Prostate gland (tissue), 2 donors: ENCODE data around the gene RIT1. TPM values are rescaled to one million over a fixed set of nuclear protein-coding genes. Genes with fewer than 3 reads are reported as not detected.
"Not testable (repeated sequence)": the region's sequence is repeated elsewhere in the genome, so short reads cannot be mapped to it uniquely, and the experiment has no call there.

ENCODE experiments used
- DNase-seq: peaks from one replicate; pipeline ENCODE4 v3.0.0-alpha.2; 2019; ENCODE audit warnings: low spot score
- H3K27ac ChIP-seq, 2 donors: fragments of 200-600 bp; sonication (generic); 2 replicates each; pipeline ENCODE4 v1.5.1; 2017 to 2019
- H3K27me3 ChIP-seq: fragments of 200-600 bp; sonication (generic); replicated peaks from 2 replicates; pipeline ENCODE4 v1.5.1; 2019; ENCODE audit not compliant: insufficient read depth
- H3K36me3 ChIP-seq, 2 donors: fragments of 200-600 bp; sonication (generic); 1 replicate in 1 of 2; 2 replicates in 1 of 2; pipeline versions ENCODE4 v1.5.1 to v1.8.1; 2017 to 2019
- H3K4me1 ChIP-seq: fragments of 200-600 bp; sonication (generic); replicated peaks from 2 replicates; pipeline ENCODE4 v1.5.1; 2019
- H3K4me3 ChIP-seq, 2 donors: fragments of 200-600 bp; sonication (generic); 2 replicates each; pipeline ENCODE4 v1.5.1; 2017 to 2019
- H3K9me3 ChIP-seq: fragments of 200-600 bp; sonication (generic); 2 replicates; pipeline ENCODE4 v1.5.1; 2017
- POLR2A ChIP-seq: fragments of 450-650 bp; IDR thresholded peaks from one replicate; pipeline ENCODE4 v1.6.1; 2016; ENCODE audit warnings: antibody characterized with exemption, mild to moderate bottlenecking
- POLR2AphosphoS5 ChIP-seq: sonication (generic); formaldehyde crosslinking; IDR thresholded peaks from one replicate; pipeline ENCODE4 v1.6.1; 2017; ENCODE audit warnings: antibody characterized with exemption
- WGBS: methylation state at CpG from one replicate; pipeline ENCODE4 v1.1.5; 2018; 5-methylcytosine and 5-hydroxymethylcytosine counted together
- intact Hi-C: fragments of 100-400 bp; cut with DNase I; formaldehyde crosslinking; loops from one replicate; pipeline ENCODE4 v1.14.2; 2022
- total RNA-seq, 2 donors: library from RNA; depleted of rRNA; stranded (reverse); fragments of >200 nt; gene quantifications; one replicate each; pipeline ENCODE4 v1.1.0, GENCODE V29; 2016
- TF ChIP-seq, protein P1 (sequence below), 4 experiments: fragments of 200-600 bp in 2 of 4; fragments of 450-650 bp in 2 of 4; sonication (generic) in 2 of 4; IDR thresholded peaks; 1 replicate in 3 of 4; 2 replicates in 1 of 4; pipeline ENCODE4 v1.5.1; 2016 to 2019; ENCODE audit warnings: antibody characterized with exemption in 4 of 4, mild to moderate bottlenecking in 2 of 4, moderate library complexity in 2 of 4

Gene RIT1
- total RNA-seq, 2 donors from 2014 or later = 20.8 to 21.8 TPM

DNA sequence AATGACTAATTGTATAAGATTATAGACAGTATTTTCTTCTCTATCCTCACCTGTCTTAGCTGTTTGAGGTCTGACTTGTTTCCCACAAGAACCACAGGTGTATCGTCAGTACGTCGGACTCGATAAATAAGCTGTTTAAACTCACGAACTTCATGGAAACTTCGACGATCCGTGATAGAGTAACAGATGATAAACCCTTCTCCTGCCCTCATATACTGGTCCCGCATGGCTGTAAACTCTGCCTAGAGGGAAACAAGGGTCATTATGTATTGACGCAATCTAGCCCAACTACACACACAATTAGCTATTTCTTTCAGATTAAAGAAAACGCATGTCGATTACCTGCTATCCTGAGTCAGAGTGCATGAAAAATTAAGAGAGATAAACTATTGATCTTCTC lies 6.9 kb downstream of the RIT1 start:
- no peak for DNase-seq
- TF ChIP-seq POLR2A (no peak), POLR2AphosphoS5 (no peak)
- TF ChIP-seq, protein P1, sequence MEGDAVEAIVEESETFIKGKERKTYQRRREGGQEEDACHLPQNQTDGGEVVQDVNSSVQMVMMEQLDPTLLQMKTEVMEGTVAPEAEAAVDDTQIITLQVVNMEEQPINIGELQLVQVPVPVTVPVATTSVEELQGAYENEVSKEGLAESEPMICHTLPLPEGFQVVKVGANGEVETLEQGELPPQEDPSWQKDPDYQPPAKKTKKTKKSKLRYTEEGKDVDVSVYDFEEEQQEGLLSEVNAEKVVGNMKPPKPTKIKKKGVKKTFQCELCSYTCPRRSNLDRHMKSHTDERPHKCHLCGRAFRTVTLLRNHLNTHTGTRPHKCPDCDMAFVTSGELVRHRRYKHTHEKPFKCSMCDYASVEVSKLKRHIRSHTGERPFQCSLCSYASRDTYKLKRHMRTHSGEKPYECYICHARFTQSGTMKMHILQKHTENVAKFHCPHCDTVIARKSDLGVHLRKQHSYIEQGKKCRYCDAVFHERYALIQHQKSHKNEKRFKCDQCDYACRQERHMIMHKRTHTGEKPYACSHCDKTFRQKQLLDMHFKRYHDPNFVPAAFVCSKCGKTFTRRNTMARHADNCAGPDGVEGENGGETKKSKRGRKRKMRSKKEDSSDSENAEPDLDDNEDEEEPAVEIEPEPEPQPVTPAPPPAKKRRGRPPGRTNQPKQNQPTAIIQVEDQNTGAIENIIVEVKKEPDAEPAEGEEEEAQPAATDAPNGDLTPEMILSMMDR (IDR thresholded peaks at IDR 0.05) = no peak
- Histone ChIP-seq H3K27me3 (no peaks in the 10 kb centered on the region), H3K4me1 (no peaks in the 10 kb centered on the region), H3K4me3 (no peak overlapping the region), H3K36me3 (peaks cover 12 to 34% of the 10 kb centered on the region in 2 donors), H3K27ac (no peak overlapping the region), H3K9me3 (no peaks in the 10 kb centered on the region)
- WGBS = 91% methylated on average over 12 of the region's 12 CpGs
- intact Hi-C loops = no loop called here

DNA sequence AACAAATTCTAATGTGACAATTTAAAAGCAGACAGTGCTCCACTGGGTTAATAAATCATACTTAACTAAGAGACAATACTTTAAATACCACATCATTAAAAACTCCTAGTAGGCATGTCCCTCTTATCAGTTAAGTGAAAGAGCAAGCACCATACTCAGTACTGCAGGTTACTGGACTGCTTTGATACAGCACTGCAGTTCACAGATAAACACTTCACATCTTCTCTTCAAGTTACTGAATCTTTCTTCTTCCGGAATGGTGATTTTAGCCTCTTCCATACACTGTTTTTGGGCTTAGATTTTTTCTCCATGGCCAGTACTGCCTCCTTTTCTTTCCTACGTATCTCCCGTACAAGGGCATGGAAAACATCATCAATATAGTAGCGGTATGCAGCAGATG lies 11.0 kb downstream of the RIT1 start:
- TF ChIP-seq POLR2AphosphoS5 (no peak), POLR2A (no peak)
- TF ChIP-seq, protein P1 (IDR thresholded peaks at IDR 0.05) = no peak
- DNase-seq = no peak
- intact Hi-C loops = no loop called here
- WGBS = 82% methylated on average over 4 of the region's 4 CpGs
- no peaks in the 10 kb centered on the region for H3K27me3 ChIP-seq
- H3K4me3 ChIP-seq = no peak overlapping the region
- no peaks in the 10 kb centered on the region for H3K9me3 ChIP-seq
- peaks cover 12 to 31% of the 10 kb centered on the region in 2 donors for H3K36me3 ChIP-seq
- no peaks in the 10 kb centered on the region for H3K4me1 ChIP-seq
- H3K27ac ChIP-seq = no peak overlapping the region

DNA sequence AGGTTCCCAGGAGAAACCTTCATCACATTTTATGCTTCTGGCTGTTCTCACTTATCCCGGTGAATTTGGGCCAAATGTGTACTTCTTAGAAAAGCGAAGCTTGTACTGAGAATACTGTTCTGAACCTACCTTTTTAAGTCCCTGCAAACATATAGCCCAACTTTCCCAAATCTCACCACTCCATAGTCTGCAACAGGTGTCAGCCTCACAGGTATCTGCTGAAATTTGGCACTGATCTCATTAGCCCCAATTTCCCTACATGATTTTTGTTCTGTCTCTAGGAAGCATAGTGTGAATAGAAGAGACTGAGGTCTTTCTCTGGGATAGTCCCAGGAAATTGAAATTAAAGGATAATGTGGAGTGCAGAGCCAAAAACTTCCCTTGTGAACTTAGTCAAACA lies 11.5 kb downstream of the RIT1 start:
- no peak overlapping the region for H3K4me3 ChIP-seq
- H3K9me3 ChIP-seq = no peaks in the 10 kb centered on the region
- TF ChIP-seq, protein P1 (IDR thresholded peaks at IDR 0.05) = no peak
- TF ChIP-seq POLR2AphosphoS5 (no peak), POLR2A (no peak)
- intact Hi-C loops = no loop called here
- no peak overlapping the region for H3K27ac ChIP-seq
- no peaks in the 10 kb centered on the region for H3K27me3 ChIP-seq
- WGBS = 95% methylated on average over 2 of the region's 2 CpGs
- H3K4me1 ChIP-seq = no peaks in the 10 kb centered on the region
- H3K36me3 ChIP-seq = peaks cover 11 to 26% of the 10 kb centered on the region in 2 donors
- DNase-seq = no peak

DNA sequence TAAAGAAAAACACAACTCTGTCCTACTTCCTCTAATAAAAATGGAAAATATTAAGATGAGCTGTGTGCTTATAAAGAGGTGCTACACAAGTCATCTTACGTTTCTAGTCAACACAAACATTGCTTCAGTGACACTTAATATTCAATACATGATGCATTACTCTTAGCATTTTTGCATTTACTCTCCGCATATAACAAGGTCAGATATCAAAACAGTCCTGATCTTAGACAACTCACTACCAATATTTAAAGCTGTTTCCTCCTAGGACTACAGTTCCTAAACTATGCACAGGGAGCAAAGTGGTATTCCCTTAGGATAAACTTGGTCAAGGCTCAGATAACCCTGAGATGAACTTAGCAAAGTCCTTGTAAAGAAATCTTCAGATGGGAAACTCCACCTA lies 12.3 kb downstream of the RIT1 start:
- Histone ChIP-seq H3K4me3 (no peak overlapping the region), H3K36me3 (peaks cover 3 to 18% of the 10 kb centered on the region in 2 donors), H3K27ac (no peak overlapping the region), H3K27me3 (no peaks in the 10 kb centered on the region), H3K4me1 (no peaks in the 10 kb centered on the region), H3K9me3 (no peaks in the 10 kb centered on the region)
- DNase-seq = no peak
- intact Hi-C loops = no loop called here
- TF ChIP-seq POLR2AphosphoS5 = no peak
- TF ChIP-seq POLR2A = no peak
- TF ChIP-seq, protein P1 (IDR thresholded peaks at IDR 0.05) = no peak
- WGBS = 50% methylated on average over 2 of the region's 2 CpGs

DNA sequence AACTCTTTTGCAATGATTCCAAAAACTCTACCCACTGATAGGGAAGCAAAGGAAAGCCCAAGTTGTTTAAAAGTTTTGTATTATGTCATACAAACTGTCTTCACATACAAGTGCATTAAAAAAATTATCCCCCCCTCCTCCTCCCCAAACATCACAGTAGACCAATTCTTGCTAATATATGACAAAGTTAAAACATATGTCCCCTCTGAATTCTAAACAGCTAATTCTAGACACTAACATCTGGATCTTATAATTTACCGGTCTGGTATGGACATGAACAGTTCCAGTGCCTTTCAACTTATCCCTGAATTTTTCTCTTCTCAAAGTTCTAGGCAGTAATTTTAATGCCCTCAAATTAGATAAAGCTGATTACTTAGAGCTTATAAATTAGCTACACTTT lies 13.4 kb downstream of the RIT1 start:
- Histone ChIP-seq H3K4me3 (no peak overlapping the region), H3K27ac (no peak overlapping the region), H3K9me3 (no peaks in the 10 kb centered on the region), H3K27me3 (no peaks in the 10 kb centered on the region), H3K36me3 (peaks cover 0 to 12% of the 10 kb centered on the region in 2 donors), H3K4me1 (no peaks in the 10 kb centered on the region)
- intact Hi-C loops = no loop called here
- TF ChIP-seq POLR2A (no peak), POLR2AphosphoS5 (no peak)
- TF ChIP-seq, protein P1 (IDR thresholded peaks at IDR 0.05) = no peak
- 92% methylated on average over 1 of the region's 1 CpG for WGBS
- DNase-seq = no peak

DNA sequence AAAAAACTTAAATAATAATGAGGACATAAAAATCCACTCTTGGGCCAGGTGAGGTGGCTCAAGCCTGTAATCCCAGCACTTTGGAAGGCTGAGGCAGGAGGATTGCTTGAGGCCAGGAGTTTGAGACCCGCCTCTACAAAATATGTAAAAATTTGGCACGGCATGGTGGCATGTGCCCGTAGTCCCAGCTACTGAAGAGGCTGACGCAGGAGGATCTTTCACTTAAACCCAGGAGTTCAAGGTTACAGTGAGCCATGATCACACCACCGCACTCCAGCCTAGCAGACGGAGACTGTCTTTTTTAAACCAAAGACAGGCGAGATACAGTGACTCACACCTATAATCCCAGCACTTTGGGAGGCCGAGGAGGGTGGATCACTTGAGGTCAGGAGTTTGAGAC lies 14.7 kb downstream of the RIT1 start:
- H3K9me3 ChIP-seq, intact Hi-C loops, H3K27me3 ChIP-seq, H3K27ac ChIP-seq, H3K4me1 ChIP-seq, H3K4me3 ChIP-seq, H3K36me3 ChIP-seq, DNase-seq: not testable (repeated sequence)
- 91% methylated on average over 8 of the region's 8 CpGs for WGBS

DNA sequence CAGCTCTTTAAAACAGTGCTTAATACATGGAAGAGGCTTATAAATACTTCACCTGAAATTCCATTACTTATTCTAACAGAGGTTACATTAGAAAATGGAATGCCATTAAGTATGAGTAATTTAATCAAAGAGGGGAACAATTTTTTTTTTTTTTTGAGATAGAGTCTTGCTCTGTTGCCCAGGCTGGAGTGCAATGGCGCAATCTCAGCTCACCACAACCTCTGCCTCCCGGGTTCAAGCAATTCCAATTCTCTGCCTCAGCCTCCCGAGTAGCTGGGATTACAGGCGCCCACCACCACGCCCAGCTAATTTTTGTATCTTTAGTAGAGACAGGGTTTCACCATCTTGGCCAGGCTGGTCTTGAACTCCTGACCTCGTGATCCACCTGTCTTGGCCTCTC lies 15.5 kb downstream of the RIT1 start:
- 98% methylated on average over 6 of the region's 6 CpGs for WGBS
- H3K4me1 ChIP-seq, H3K27ac ChIP-seq, H3K36me3 ChIP-seq, H3K9me3 ChIP-seq, H3K27me3 ChIP-seq, DNase-seq, H3K4me3 ChIP-seq, intact Hi-C loops: not testable (repeated sequence)
